ENCODE results near the gene VPS37C. TPM values are rescaled to one million over a fixed set of nuclear protein-coding genes. Genes with fewer than 3 reads are reported as not detected.

Gene VPS37C
- total and polyA plus RNA-seq, 4 donors, result 14.8 to 35.8 (median 22.3) TPM

DNA sequence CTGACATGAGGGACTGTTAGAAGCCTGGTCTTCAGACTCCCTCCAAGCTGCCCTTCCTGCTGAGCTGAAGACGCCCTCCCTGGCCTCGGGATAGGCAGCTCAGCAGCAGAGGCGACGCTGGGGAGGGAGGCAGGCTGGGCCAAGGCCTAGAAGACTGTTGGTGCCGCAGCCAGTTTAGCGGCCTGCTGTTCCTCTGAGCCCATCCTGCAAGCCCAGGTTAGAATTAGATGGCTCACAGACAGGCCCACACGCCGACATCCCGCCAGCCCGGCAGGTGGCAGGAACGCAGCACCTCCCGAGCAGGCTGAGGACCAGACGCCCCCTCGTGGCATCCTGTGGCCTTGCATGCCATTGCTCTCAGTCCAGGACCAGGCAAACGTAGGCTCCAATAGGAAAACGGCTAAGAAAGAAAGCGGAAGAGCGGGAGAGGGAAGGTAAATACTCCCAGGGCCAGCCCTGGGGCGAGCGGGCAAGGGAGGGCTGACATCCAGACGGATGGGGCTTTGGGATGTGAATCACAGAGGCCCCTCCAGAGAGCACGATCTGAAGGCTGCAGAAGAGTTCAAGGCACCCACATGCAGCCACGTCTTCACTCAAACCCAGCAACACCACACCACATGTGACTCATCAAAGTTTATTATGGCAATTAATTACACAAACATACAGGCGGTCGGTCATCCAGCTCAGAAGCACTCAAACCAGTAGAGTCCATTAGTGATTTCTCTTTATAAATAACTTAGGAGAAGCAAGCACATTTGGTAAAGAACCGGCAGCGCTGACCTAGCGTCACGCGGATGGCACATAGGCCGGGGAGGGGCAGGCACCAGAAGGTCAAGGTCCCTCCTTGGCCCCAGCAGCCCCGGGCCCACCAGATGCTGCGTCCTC is 31.3 kb downstream of the VPS37C start:
- Histone ChIP-seq H3K4me1 (ENCODE audit: control insufficient read depth in 5 of 5, insufficient read depth in 5 of 5, low read length in 5 of 5) (peaks cover 0 to 13% (median 0%) of the 10 kb centered on the region in 5 donors), H3K9ac (ENCODE audit: insufficient read depth in 1 of 2, low read length in 2 of 2) (peak overlapping the region in 1 of 2 donors; percentile 26), H3K27ac (ENCODE audit: low read depth in 1 of 2, low read length in 1 of 2) (no peak overlapping the region), H3K9me3 (ENCODE audit: control insufficient read depth in 4 of 4, insufficient read depth in 3 of 4, low read length in 3 of 4) (no peaks in the 10 kb centered on the region), H3K4me3 (no peak overlapping the region), H3K36me3 (ENCODE audit: control insufficient read depth in 4 of 4, insufficient read depth in 4 of 4, low read length in 4 of 4) (peaks cover 0 to 36% (median 9%) of the 10 kb centered on the region in 4 donors), H3K27me3 (ENCODE audit: control insufficient read depth in 3 of 3, insufficient read depth in 3 of 3, low read length in 2 of 3) (no peaks in the 10 kb centered on the region)
- peak; percentile 100 for TF ChIP-seq CTCF (IDR thresholded peaks at IDR 0.05; ENCODE audit: control extremely low read depth, extremely low read depth)
- 33 to 35% methylated on average over 33 of the region's 33 CpGs for WGBS, 2 donors
- ATAC-seq (ENCODE audit: insufficient read depth, low FRiP score), result peak; percentile 96
- DNase-seq, result peak; percentile 84 to 89 (median 88)

DNA sequence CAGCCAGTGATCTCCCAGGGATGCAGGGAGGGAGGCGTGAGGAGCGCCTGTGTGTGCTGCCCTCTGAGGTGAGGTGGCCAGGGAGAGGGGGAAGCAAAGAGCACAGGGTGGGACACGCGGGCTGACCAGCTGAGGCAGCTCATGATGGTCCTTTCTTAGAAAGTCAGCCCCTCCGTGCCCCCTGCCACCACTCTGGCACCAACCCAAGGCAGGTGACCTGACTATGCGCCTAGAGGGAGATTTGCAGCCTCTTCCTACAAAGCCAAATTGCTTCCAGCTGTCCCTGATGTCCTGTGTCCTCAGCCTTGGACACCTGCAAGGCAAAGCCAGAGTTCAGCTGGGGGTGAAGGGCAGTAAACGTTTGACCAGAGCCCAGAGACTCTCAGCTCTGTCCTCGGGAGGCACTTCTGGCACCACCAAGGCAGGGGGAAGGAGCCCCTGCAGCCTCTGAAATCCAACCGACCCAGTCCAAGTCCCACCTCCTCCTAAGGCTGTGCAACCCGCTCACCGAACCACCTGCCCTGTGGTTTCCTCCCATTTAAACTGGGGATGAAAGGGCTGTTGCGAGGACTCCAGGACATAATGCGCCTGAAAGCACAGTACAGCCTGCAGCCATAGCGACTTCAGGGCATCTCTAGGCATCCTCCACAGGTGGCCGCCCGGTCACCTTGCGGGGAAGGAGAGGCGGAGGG is 32.1 kb downstream of the VPS37C start:
- Histone ChIP-seq H3K27ac (ENCODE audit: low read depth in 1 of 2, low read length in 1 of 2) (no peak overlapping the region), H3K36me3 (ENCODE audit: control insufficient read depth in 4 of 4, insufficient read depth in 4 of 4, low read length in 4 of 4) (peaks cover 0 to 31% (median 8%) of the 10 kb centered on the region in 4 donors), H3K9ac (ENCODE audit: insufficient read depth in 1 of 2, low read length in 2 of 2) (no peak overlapping the region), H3K9me3 (ENCODE audit: control insufficient read depth in 4 of 4, insufficient read depth in 3 of 4, low read length in 3 of 4) (peaks cover 0 to under 1% (median 0%) of the 10 kb centered on the region in 4 donors), H3K4me1 (ENCODE audit: control insufficient read depth in 5 of 5, insufficient read depth in 5 of 5, low read length in 5 of 5) (peaks cover 0 to 13% (median 0%) of the 10 kb centered on the region in 5 donors), H3K27me3 (ENCODE audit: control insufficient read depth in 3 of 3, insufficient read depth in 3 of 3, low read length in 2 of 3) (no peaks in the 10 kb centered on the region), H3K4me3 (no peak overlapping the region)
- no peak for ATAC-seq (ENCODE audit: insufficient read depth, low FRiP score)
- no peak for DNase-seq
- WGBS, 2 donors, result 88 to 91% methylated on average over 18 of the region's 18 CpGs
- TF ChIP-seq CTCF (IDR thresholded peaks at IDR 0.05; ENCODE audit: control extremely low read depth, extremely low read depth), result no peak

- no peak for DNase-seq
- TF ChIP-seq CTCF (IDR thresholded peaks at IDR 0.05; ENCODE audit: control extremely low read depth, extremely low read depth), result no peak
- Histone ChIP-seq H3K9ac (ENCODE audit: insufficient read depth in 1 of 2, low read length in 2 of 2) (no peak overlapping the region), H3K4me3 (no peak overlapping the region), H3K27me3 (ENCODE audit: control insufficient read depth in 3 of 3, insufficient read depth in 3 of 3, low read length in 2 of 3) (no peaks in the 10 kb centered on the region), H3K4me1 (ENCODE audit: control insufficient read depth in 5 of 5, insufficient read depth in 5 of 5, low read length in 5 of 5) (peaks cover 0 to 13% (median 0%) of the 10 kb centered on the region in 5 donors), H3K36me3 (ENCODE audit: control insufficient read depth in 4 of 4, insufficient read depth in 4 of 4, low read length in 4 of 4) (peaks cover 0 to 20% (median 5%) of the 10 kb centered on the region in 4 donors), H3K9me3 (ENCODE audit: control insufficient read depth in 4 of 4, insufficient read depth in 3 of 4, low read length in 3 of 4) (peaks cover 0 to 2% (median 0%) of the 10 kb centered on the region in 4 donors), H3K27ac (ENCODE audit: low read depth in 1 of 2, low read length in 1 of 2) (no peak overlapping the region)
- WGBS, 2 donors, result 73 to 95% methylated on average over 9 of the region's 9 CpGs
- no peak for ATAC-seq (ENCODE audit: insufficient read depth, low FRiP score)
Measured at GRCh38 chr11:61127991-61128390, 33.2 kb downstream of the VPS37C start.

All from lung (tissue), 12 donors.